ENCODE data around the gene CCNB2. TPM values are rescaled to one million over a fixed set of nuclear protein-coding genes. Genes with fewer than 3 reads are reported as not detected.
"Not testable (repeated sequence)": the region's sequence is repeated elsewhere in the genome, so short reads cannot be mapped to it uniquely, and the experiment has no call there.

Gene CCNB2
- total RNA-seq, 2 donors from 2014 or later, result 28.8 to 41.8 TPM

DNA sequence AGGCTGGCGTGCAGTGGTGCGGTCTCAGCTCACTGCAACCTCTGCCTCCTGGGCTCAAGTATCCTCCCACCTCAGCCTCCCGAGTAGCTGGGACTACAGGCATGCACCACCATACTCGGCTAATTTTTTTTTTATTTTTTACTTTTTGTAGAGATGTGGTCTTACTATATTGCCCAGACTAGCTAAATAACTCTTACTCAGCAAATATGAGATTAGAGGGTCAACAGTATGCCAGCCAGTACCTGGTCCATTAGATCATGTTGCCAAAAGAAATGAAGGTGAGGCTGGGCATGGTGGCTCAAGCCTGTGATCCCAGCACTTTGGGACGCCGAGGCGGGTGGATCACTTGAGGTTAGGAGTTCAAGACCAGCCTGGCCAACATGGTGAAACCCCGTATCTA is 57.1 kb downstream of the CCNB2 start:
- ATAC-seq; H3K27ac Mint-ChIP-seq; H3K4me3 Mint-ChIP-seq; H3K27me3 Mint-ChIP-seq; H3K9me3 Mint-ChIP-seq; H3K36me3 Mint-ChIP-seq; DNase-seq (ENCODE audit: low spot score); H3K4me1 Mint-ChIP-seq (ENCODE audit: low read depth in 2 of 2): not testable (repeated sequence)

DNA sequence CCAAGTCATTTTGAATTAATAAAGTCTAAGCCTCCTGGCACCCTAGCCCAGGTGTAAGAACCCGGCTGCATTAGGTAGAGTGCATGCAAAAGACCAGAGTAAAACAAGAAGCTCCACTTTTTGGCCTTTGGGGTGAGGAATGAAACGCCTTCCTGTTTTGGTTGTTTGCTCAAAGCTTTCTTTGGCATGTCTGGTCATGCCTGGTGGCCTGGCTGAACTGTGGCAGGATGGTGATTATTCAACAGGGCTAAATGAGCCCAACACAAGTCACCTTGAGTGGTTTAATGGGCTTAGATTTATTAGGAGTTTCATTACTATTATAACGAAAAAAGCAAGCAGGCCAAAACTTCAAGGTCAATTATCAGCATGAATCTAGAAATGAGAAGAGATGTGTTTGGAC is 60.8 kb downstream of the CCNB2 start:
- Mint-ChIP-seq H3K27me3 (no peaks in the 10 kb centered on the region), H3K36me3 (no peaks in the 10 kb centered on the region), H3K4me1 (ENCODE audit: low read depth in 2 of 2) (peaks cover 9 to 13% of the 10 kb centered on the region in 2 donors), H3K27ac (no peak overlapping the region), H3K9me3 (no peaks in the 10 kb centered on the region), H3K4me3 (no peak overlapping the region)
- ATAC-seq (no peak), DNase-seq (ENCODE audit: low spot score) (no peak)

DNA sequence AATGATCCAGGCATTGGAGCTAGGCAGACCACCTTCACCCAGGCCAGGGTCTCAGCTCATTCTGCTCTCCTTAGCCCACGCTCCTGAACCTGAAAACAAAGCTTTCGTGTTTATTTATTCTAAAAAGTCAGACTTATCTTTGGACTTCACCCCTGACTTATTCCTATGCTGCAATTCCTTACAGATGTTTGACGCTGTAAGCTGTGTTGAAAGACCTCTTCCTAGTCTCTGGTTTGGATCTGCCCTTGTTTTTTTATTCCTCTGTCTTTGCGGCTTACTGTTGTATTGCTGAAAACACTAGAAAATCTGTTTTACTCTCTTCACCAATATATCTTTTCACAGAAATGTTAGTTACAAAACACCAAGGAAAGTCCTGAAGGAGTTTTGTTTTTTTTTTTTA is 61.2 kb downstream of the CCNB2 start:
- H3K27ac Mint-ChIP-seq, result no peak overlapping the region
- H3K36me3 Mint-ChIP-seq, result no peaks in the 10 kb centered on the region
- no peaks in the 10 kb centered on the region for H3K9me3 Mint-ChIP-seq
- H3K4me3 Mint-ChIP-seq, result no peak overlapping the region
- H3K4me1 Mint-ChIP-seq (ENCODE audit: low read depth in 2 of 2), result peaks cover 9 to 15% of the 10 kb centered on the region in 2 donors
- ATAC-seq (no peak), DNase-seq (ENCODE audit: low spot score) (no peak)
- no peaks in the 10 kb centered on the region for H3K27me3 Mint-ChIP-seq

DNA sequence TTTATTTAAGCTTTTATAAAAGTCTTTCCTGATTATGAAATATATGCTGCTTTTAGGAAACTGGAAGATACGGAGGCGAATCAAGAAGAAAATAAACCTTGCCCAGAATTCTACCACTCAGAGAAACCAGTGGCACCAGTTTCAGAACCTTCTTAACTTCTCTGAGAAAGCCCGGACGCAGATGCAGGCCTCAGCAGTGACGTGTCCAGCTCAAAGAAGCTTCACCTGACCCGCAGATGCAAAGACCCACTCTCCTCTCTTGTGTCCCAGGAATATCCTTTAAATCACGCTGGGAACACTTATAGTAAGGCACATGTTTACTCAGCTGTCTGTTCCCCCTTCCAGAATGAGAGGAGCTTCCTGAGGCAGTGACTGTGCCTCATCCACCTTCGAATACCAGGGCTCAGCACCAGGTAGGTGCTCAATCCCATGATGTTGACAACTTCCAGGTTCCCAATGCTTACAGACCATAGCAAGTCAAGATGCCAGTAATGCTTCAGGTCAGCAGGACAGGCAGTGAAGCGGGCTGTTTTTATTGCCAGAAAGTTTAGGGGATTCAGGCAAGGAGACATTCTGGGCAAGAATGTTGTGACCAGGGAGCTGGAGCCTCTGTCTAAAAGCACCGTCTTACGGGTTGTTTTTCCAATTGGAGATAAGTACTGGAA is 61.8 kb downstream of the CCNB2 start:
- no peak for DNase-seq (ENCODE audit: low spot score)
- H3K36me3 Mint-ChIP-seq, result no peaks in the 10 kb centered on the region
- no peaks in the 10 kb centered on the region for H3K27me3 Mint-ChIP-seq
- no peak for ATAC-seq
- no peaks in the 10 kb centered on the region for H3K9me3 Mint-ChIP-seq
- H3K27ac Mint-ChIP-seq, result no peak overlapping the region
- no peak overlapping the region for H3K4me3 Mint-ChIP-seq
- H3K4me1 Mint-ChIP-seq (ENCODE audit: low read depth in 2 of 2), result peaks cover 9 to 15% of the 10 kb centered on the region in 2 donors

DNA sequence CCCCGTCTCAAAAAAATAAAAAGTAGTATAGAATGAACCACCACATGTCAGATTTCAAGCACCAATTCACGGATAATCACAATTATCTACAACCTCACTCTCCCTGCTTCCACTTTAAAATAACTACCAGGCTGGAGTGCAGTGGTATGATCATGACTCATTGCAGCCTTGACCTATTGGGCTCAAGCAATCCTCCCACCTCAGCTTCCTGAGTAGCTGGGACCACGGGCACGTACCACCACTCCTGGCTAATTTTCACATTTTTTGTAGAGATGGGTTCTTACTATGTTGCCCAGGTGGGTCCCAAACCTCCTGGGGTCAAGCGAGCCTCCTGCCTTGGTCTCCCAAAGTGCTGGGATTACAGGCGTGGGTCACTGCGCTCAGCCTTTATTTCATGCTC is 63.6 kb downstream of the CCNB2 start:
- no peak for ATAC-seq
- H3K9me3 Mint-ChIP-seq, result no peaks in the 10 kb centered on the region
- DNase-seq (ENCODE audit: low spot score), result no peak
- H3K36me3 Mint-ChIP-seq, result no peaks in the 10 kb centered on the region
- H3K4me3 Mint-ChIP-seq, result no peak overlapping the region
- peaks cover 9 to 15% of the 10 kb centered on the region in 2 donors for H3K4me1 Mint-ChIP-seq (ENCODE audit: low read depth in 2 of 2)
- no peaks in the 10 kb centered on the region for H3K27me3 Mint-ChIP-seq
- H3K27ac Mint-ChIP-seq, result no peak overlapping the region

DNA sequence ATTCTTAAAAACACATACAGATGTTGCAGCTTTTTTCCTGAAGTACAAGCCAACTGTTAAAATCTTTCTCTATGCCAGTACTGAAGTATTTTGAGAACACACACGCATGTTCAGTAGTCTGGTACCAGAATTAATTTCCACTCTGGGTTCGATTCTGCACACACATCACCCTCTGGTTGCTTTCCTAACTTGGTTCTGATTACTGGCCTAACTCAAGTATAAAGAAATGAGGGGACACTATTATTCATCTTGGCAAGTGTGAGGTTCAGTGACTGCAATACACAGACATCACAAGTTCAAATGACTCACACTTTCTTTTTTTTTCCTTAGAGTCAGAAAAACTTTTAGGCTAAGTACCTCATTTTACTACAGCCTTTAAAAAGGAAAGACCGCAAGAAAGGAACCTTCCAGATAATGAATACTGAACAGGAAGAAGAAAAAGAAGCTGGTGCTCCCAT is 64.3 kb downstream of the CCNB2 start:
- peak overlapping the region in 1 of 2 donors; percentile 71 for H3K27ac Mint-ChIP-seq
- DNase-seq (ENCODE audit: low spot score) (no peak), ATAC-seq (no peak)
- no peaks in the 10 kb centered on the region for H3K9me3 Mint-ChIP-seq
- no peaks in the 10 kb centered on the region for H3K36me3 Mint-ChIP-seq
- peaks cover 0 to 2% of the 10 kb centered on the region in 2 donors for H3K27me3 Mint-ChIP-seq
- no peak overlapping the region for H3K4me3 Mint-ChIP-seq
- peaks cover 9 to 15% of the 10 kb centered on the region in 2 donors for H3K4me1 Mint-ChIP-seq (ENCODE audit: low read depth in 2 of 2)

DNA sequence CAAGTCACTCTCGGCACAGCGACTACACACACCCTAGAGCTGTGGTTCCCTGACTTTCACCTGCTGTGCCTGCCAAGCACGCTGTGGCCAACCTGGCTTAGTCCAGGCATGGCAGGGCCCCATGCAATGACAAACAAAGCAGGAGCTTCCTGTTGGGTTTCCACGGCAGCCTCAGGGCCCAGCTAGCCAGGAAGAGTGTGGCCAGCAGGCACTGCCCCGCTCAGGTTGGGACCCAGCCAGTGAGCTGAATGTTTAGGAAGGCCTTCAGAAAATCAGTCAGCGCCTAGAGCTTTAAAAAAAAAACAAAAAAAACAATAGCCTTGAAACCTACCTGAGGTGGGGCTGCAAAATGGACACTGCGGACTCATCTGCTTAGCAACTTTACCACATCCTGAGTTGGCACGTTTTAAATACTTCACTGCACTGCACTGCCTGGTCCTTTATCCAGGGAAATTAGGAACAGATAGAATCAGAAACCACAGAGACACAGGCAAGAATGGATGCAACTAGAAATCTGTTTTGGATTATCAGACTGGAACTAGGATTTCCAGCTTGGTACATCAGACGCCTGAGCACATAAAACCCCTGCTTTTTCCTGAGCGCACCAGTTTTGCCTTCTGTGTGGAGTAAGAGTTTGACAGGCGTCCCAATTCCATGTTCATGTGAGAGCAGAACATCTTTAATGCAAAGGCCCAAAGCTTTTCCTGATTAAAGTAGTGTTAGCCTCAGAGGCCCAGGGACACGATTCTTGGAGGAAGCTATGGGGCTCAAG is 65.5 kb downstream of the CCNB2 start:
- no peaks in the 10 kb centered on the region for H3K36me3 Mint-ChIP-seq
- H3K9me3 Mint-ChIP-seq, result no peaks in the 10 kb centered on the region
- no peak for DNase-seq (ENCODE audit: low spot score)
- peaks cover 2 to 5% of the 10 kb centered on the region in 2 donors for H3K27me3 Mint-ChIP-seq
- no peak overlapping the region for H3K4me3 Mint-ChIP-seq
- ATAC-seq, result peak; percentile 31 to 48
- peaks cover 9 to 15% of the 10 kb centered on the region in 2 donors for H3K4me1 Mint-ChIP-seq (ENCODE audit: low read depth in 2 of 2)
- H3K27ac Mint-ChIP-seq, result no peak overlapping the region

DNA sequence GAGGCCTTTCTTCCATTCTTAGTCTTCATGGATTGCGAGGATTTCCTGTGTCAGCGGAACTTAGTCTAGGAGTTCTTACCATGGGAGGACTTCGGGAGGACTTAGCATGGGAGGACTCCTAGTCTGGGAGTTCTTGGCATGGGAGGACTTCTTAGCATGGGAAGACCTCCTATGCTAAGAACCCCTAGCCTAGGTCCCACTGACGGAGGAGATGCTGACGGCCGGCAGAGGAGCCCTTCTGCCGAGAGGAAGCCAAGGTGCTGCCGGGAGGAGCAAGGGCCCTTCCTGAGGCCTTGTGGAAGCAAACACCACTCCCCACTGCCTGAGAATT is 66.1 kb downstream of the CCNB2 start:
- no peak for ATAC-seq
- DNase-seq (ENCODE audit: low spot score), result no peak
- Mint-ChIP-seq H3K4me1 (ENCODE audit: low read depth in 2 of 2) (peaks cover 9 to 15% of the 10 kb centered on the region in 2 donors), H3K4me3 (no peak overlapping the region), H3K27me3 (peaks cover 4 to 8% of the 10 kb centered on the region in 2 donors), H3K9me3 (no peaks in the 10 kb centered on the region), H3K36me3 (no peaks in the 10 kb centered on the region), H3K27ac (no peak overlapping the region)

DNA sequence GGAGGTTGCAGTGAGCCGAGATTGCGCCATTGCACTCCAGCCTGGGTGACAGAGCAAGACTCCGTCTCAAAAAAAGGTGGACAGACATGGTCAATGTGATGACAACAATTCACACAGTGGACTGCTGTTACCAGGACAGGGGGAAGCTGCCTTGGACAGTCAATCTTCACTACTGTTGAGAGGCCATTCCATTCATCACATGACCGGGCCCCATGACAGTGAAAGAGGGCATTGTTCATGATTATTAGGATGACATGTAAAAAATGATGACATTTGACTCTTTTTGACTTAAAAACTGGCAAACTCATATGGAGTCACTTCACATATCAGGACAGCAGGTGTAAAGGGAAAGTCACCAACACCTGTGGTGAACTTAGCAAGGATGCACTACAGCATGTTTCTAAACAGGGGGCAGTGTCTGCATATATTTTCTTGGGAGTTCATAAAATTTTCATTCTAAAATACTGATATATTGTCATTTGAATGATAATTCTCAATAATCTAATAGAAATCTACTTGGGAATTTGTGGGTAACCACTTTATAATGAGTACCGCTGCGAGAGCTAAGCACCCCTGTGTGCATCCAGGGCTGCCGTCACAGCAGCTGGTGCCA is 67.4 kb downstream of the CCNB2 start:
- H3K27ac Mint-ChIP-seq, result no peak overlapping the region
- H3K4me1 Mint-ChIP-seq (ENCODE audit: low read depth in 2 of 2), result peaks cover 9 to 15% of the 10 kb centered on the region in 2 donors
- H3K36me3 Mint-ChIP-seq, result no peaks in the 10 kb centered on the region
- H3K27me3 Mint-ChIP-seq, result peaks cover 4 to 17% of the 10 kb centered on the region in 2 donors
- H3K4me3 Mint-ChIP-seq, result no peak overlapping the region
- no peaks in the 10 kb centered on the region for H3K9me3 Mint-ChIP-seq
- no peak for ATAC-seq
- no peak for DNase-seq (ENCODE audit: low spot score)

DNA sequence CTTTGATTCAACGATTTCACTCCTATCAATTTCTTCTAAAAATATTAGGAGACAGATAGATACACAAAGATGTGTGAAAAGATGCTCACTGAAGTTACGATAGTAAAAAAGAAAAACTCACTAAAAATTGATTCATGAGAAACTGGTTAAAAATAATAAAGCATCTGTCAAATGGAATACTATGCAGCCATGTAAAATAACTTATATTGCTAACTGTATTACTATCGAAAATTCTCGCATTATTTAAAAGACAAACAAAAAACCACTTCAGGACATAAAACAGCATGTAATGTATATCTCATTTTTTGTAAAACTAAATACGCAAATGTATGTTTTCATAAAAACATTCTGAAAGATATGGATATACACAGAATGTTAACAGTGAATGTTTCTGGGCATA is 68.2 kb downstream of the CCNB2 start:
- Mint-ChIP-seq H3K9me3 (no peaks in the 10 kb centered on the region), H3K27me3 (peaks cover 9 to 25% of the 10 kb centered on the region in 2 donors), H3K27ac (no peak overlapping the region), H3K4me1 (ENCODE audit: low read depth in 2 of 2) (peaks cover 9 to 15% of the 10 kb centered on the region in 2 donors), H3K4me3 (no peak overlapping the region), H3K36me3 (no peaks in the 10 kb centered on the region)
- ATAC-seq (no peak), DNase-seq (ENCODE audit: low spot score) (no peak)

DNA sequence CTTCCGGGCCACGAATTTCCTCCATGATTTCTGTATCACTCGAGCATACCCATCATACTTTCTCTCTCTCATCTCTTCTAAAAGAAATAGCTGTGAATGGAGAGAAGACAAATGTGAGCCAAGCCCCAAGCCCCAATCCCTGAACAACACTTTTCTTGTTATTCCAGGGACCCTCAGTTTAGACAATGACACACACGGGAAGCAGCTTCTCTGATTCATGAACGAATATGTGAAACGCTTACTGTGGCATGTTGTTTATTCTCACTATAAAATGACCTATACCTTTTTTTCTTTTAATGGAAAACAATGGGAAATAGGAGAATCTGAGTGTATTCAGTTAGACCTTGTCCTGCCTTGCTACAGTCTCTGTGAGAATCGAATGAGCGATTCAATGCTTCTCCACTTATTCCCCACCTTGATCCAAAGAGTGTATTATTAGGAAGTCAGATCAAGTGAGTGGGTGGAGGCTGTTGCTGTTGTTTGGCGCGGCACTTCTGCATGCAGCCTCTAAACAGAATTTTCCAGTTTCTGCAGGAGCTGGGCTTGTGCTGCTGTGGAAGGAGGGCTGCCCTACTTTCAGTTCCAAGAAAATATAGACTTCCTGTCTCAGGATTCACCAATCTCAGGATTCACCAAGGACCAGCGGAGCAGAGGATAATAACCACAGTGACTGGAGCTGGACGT is 69.3 kb downstream of the CCNB2 start:
- Mint-ChIP-seq H3K4me3 (no peak overlapping the region), H3K27me3 (peaks cover 12 to 27% of the 10 kb centered on the region in 2 donors), H3K36me3 (no peaks in the 10 kb centered on the region), H3K9me3 (no peaks in the 10 kb centered on the region), H3K4me1 (ENCODE audit: low read depth in 2 of 2) (peaks cover 8 to 13% of the 10 kb centered on the region in 2 donors), H3K27ac (no peak overlapping the region)
- no peak for DNase-seq (ENCODE audit: low spot score)
- no peak for ATAC-seq

All from natural killer cell treated with Interleukin-12 subunit alpha and Interleukin-12 subunit beta and Interleukin-15 and Interleukin-18, amount 100 ng/mL, for 72 hours (primary cell).